Amniotic stem cell (primary cell): ENCODE results near the gene KIF26B.
"Not testable (repeated sequence)": the region's sequence is repeated elsewhere in the genome, so short reads cannot be mapped to it uniquely, and the experiment has no call there.

Experiments used
- DNase-seq: peaks from one replicate; lab custom pipeline; 2025; lab: John Stamatoyannopoulos, UW

The KIF26B gene

DNA sequence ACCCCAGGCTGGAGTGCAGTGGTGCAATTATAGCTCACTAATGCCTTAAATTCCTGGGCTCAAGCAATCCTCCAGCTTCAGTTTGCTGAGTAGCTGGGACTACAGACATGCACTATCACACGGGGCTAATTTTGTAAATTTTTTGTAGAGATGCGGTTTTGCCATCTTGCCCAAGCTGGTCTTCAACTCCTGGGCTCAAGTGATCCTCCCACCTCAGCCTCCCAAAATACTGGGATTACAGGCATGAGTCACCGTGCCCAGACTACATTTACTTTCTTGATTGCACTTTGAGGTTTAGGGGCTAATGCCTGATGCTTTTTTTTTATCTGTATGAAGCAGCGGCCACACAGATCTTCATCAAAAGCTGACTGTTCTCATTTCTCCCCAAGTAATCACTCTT, 124.6 kb downstream of the KIF26B start:
- DNase-seq, result no peak

DNA sequence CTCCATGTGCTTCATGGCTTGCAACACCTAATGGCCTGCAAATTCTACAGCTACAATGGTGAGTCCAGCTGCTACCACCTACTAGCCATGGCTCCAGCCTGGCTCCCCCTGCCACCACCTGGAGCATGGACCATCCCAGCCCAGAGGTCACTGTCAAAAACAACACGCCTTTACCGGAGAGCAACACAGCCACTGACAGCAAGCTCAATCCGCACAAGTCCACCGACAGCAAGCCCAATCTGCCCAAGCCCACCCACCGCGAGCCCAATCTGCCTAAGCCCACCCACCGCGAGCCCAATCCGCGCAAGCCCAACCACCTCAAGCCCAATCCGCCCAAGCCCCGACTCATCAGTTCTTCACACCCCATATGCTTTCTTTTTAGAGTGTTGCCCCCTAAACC, 128.2 kb downstream of the KIF26B start:
- DNase-seq, result no peak

DNA sequence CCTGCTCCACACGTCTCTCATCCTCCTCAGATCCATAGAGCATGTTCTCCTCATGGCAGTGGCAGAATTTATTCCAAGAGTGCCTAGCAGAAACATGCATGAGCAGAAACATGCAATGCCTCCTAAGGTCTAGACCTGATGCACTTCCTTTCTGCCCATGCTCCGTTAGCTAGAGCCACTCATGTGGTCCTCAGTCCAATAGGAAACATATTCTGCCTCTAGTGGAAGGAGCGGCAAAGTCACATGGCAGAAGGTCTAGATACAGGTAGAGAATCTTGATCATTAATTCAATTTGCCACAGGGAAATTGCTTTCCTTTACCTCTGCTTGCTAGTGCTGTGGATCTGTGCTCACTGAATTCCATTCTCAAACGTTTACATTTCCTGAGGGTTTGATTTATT, 130.4 kb downstream of the KIF26B start:
- DNase-seq, result no peak

DNA sequence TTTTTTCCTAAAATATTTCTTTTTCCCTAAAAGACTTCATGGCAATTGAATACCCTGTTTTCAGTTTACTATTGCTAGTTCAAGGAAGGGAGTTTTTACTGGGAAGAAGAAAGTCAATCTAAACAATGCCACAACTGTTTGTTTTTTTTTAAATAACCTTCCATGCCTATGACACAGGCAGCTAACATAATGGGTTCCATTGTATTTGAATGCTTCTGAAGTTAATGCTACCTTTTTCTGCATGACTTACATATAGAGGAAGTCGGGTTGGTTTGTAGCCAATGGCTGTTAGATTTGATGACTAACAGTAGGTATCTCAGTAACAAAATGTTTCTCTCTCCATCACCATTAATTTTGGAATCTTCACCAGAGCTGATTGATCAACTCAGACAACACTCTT, 134.0 kb downstream of the KIF26B start:
- DNase-seq, result no peak

DNA sequence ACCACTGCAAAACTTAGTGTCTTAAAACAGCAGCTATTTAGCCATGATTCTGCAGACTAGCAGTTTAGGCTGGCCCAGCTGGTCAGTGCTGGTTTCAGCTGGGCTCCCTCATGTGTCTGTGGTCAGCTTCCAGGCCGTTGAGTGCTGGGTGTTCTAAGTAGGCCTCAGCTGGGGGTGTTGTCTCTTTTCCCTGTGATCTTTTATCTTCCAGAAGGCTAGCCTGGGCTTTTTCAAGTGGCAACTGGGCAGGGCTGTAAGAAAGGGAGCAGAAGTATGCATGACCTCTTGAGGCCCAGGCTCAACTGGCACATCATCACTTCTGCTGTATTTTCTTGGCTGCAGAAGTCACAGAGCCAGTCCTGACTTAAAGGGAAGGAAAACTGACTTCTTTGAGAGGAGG, 136.1 kb downstream of the KIF26B start:
- DNase-seq, result no peak

DNA sequence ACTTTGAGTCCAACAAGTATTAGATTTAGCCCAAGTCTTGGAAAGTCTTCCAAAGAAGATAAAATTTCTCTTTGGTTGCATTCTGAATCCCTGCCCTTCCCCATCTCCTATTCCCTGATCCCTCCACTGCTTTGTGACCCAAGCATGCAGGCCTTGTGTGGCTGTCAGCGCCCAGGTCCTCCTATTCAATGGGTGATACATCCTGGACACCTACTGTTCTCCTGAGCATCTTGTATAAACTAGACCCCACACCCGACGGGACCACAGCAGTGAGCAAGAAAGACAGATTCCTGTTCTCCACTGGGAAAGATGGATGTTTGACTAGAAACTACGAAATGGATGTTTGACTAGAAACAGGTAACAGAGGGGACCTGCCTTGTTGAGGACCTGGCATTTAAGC, 136.6 kb downstream of the KIF26B start:
- no peak for DNase-seq

DNA sequence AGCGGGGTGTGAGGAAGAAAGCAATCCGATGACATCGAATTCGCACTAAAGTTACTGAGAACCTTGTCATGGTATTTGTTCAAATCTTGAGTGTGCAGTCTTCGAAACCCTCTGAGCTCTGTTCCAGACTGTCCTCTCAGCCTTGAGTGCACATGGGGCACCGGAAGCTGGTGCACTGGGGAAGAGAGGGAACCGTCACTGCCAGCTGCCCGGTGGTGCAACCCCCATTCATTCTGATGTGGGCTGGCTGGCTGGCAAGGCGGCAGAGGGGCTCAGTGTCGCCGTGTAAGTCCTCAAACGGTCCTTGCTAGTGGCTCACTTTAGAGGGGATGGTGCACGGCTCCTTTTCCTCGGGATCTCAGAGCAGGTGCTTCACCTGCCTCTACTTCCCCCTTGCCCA, 137.4 kb downstream of the KIF26B start:
- no peak for DNase-seq

DNA sequence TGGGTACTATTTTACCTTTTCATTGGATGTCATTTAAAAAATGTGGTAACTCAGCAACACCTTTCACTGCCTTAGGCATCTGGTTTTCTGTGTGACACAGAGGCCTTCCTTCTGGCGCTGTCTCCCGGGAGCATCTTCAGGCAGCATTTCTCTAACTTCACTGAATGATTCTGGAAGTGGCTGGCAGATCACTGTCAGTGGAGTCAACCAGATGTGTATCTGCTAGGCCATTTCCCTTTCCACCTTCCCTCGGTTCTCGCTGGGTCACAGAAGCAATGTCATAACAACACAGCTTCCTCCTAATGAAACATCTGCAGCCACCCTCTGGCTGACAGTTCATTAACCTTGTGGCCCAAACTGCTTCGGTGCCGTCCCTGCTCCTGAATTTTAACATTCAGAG, 137.8 kb downstream of the KIF26B start:
- DNase-seq, result no peak

DNA sequence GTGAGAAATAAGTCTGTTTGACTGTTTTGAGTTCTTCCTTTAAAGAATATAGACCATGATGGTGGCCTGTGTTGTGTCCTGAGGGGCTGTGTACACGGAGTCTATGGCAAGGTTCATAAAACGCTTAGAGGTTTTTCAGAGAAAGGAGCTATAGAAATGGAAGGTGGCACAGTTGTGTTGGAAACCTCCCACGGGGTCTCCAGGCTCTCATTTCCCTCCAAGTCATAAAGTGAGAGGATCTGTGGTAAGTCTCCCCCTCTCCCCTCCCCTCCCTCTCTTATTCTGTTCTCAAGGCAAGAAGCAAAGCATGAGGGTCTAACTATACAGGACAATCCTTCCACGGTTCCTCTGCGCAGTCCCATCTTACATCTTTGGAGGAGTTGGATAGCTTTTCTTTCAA, 139.2 kb downstream of the KIF26B start:
- DNase-seq, result no peak

DNA sequence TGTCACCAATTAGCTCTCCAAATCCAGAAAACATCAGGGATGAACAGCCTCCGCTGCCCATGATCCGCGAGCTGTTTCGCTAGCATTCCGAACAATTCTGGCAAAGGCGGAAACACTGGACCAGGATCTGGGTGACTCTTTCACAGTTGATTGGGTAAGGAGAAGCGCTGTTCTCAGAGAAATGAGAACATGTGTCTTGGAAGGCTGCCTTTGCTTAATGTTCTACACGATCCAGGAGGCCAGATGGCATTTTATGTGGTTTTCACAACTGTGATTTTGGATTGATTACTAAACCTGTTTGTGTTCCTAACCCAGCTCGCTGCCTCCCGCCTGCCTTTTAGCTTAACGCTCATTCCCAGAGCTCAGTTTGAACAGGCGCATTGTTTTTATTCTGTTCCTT, 144.0 kb downstream of the KIF26B start:
- no peak for DNase-seq

DNA sequence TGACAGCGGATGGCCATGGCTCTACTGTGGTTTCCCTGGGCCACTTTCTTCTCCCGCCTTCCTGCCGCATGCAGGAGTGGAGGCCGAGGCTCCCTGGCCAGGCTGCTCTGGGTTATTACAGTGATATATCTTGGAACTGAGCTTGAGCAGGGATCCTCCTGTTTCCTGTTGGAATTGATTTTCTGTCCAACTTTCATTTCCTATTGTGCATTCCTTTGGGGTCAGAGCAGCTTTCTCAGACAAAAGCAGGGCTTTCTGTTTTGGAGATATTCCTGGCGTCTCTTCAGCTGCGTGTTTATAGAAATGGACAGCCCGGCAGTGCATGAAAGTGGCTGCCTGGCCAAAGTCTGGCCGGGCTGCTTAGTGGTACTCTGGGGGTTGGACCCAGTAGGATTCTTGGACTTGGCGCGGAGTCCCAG, 146.4 kb downstream of the KIF26B start:
- DNase-seq, result peak; percentile 30

DNA sequence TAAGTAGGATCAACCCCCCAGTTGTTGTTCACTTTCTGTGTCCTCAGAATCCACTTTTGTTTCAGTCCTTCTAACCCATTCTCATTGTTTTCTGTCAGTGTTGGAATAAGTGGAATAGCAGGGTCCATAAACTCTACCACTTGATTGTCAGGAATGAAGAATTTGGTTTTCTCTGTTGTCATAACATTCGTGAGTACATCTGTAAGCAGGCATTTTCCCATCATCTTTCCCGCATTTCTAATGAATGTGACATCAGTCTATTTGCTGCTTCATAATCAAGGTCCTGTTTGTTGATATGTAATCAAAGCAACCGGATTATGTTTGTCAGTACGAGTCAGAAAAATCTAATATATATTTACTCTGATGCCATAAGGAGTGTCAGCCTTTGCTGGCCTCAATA, 147.1 kb downstream of the KIF26B start:
- DNase-seq, result no peak

DNA sequence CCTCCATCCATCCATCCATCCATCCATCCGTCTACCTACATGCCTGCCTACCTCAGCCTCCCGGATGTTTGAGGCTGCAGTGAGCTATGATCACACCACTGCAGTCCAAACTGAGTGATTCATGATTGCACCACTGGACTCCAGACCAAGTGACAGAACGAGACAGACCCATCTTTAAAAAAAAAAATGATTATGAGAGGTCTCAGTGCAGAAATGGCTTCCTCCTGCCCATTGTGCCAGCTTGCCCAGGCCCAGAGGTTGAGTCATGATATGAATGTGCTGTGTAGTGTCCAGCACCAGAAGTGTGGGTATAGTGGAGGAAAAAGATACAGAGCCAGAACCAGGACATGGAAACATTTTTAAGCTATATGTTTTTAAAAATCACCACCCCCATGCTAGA, 149.9 kb downstream of the KIF26B start:
- DNase-seq, result no peak

DNA sequence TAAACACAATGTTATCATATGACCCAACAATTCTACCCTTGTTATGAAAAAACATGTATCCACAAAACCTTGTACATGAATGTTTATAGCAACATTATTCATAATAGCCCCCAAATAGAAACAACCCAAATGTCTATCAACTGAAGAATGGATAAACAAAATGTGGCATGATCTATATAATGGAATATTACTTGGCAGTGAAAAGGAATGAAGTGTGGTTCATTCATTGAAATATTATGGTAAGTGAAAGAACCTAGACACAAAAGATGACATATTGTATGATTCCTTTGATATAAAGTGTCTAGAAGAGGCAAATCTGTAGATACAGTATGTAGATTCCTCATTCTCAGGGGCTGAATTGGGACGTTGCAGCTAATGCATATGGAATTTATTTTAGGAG, 151.2 kb downstream of the KIF26B start:
- DNase-seq, result no peak

DNA sequence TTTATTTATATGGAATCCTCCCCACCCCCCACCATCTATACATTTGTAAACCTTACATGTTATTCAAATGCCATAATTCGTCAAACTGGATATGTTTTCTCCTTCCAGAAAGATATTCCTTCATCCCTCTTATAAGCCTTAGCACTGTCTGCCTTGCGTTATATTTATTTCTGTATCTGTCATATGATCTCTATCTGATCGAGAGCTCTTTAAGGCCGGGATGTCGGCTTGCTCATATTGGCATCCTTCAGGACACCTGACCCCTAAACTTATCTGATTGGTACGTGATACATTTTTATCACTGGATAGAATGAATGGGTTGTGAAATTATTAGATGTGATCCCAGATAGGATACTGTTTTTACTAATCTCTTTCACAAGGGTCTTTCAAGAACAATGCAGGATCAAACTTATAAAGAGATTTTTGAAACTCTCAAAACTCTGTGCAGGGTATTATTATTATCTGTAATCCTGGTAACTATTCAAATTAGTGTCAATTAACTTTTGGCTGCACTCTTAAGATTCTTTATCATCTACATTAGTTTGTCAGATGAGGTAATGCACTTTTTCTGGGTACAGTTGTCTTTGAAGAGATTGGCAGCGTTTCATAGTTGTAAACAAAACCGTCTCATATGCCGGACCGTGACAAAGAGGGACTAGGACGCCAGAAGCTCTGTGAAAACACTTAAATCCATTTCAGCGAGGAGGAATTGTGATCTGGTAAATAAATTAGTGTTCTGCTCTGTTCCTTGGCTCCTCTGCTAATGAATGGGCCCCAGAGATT, 152.0 kb downstream of the KIF26B start:
- DNase-seq, result no peak

DNA sequence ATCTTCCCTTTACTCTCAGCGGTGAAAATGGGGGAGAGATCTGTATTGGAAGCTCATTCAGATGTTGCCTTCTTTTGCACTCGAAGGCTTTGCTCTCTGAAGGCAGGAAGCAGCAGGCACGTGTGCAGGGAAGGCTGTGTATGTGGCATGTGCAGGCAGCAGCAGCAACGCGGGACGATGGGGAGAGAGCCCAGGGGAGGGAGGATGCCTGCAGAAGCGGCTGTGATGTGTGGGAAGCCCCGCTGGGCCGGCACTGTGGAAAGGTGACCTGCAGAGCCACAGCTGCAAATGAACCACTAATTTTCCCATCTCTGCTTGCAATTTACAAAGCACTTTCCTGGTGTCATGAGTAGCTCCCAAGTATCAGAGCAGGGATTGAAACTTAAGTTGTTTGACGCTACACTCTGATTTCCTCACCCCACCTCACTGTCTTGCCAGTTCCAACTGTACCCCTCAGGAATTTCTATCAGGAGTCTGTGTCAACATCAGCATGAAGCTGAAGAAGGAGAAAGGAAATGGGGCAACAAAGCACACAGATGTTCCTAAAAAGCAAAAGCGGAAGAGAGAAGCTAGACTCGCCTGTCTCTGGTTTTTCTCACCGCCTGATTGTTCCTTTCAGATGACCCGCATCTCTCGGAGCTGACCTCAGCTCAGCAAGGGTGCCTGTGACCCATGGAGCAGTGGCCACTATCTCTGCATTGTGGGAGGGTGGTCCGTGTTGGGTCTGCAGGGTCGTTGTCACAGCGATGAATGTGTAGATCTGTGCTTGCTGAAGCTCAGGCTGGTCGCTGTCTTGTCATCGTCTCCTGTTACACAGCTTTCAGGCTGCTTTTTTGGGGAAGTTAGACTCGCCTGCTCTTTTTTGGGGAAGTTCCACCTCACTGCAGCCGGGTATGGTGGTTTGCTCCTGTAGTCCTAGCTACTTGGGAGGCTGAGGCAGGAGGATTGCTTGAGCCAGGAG, 156.1 kb downstream of the KIF26B start:
- DNase-seq, result no peak

DNA sequence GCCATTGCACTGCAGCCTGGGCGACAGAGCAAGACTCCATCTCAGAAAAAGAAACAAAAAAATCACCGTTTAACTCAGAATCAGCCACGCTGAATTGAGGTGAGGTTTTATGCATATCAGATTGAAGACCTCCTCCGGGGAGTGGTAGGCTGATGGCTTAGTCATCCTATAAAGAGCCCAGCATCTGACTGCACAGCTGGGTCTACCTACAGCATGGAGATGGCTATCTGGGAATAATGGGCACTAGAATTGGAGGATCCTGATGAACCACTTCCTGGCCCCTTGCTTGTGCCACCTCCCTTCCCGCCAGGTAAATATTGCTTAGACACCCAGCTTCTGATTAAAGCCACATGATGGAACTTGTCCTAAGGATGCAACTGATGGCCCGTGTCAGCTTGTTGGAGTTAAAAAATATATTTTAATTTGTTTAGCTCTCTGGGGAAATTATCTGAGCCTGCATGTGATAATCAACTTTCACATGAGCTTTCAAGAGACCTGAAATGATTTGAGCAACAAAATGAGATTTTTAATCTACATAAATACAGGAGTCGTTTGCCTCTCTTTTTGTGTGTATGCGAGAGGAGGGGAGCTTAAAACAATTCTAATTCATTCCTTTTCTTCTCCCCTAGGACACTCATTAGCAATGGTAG, 157.2 kb downstream of the KIF26B start:
- DNase-seq, result no peak

DNA sequence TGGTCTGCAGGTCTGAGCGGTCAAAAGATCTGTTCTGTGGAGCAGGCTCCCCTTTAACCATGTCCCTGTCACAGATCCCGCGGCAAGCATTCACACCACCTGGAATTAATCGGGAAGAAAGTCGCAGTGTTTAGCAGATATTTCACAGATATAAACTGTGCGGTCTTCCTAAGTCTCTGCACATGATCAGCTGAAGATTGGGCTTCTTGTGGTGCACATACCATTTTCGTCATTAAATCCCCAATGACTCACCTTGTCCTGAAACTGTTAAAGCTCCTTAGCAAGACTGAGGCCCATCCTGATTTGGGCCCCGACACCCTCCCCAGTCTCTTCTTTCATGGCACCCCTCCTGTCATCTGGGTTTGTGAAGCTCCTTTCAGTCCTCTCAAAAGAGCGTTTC, 158.8 kb downstream of the KIF26B start:
- DNase-seq, result no peak

DNA sequence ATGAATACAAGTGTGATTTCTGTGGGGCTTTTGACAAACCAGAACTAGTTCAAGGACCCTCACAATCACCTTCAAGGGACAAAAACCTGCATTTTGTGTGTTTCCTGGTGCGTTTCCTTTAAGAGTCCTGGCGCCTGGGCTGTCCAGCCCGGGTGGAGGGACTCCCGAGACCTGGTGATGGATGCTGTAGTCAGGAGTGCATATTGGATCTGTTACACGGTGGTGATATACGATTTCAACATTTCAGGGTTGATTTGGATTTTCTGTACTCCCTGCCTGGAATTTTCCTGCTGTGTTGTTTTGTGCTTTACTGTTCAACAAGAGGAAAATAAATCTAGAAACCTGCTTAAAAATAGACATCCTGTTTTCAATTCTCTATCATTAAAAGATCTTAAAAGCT, 162.0 kb downstream of the KIF26B start:
- no peak for DNase-seq

DNA sequence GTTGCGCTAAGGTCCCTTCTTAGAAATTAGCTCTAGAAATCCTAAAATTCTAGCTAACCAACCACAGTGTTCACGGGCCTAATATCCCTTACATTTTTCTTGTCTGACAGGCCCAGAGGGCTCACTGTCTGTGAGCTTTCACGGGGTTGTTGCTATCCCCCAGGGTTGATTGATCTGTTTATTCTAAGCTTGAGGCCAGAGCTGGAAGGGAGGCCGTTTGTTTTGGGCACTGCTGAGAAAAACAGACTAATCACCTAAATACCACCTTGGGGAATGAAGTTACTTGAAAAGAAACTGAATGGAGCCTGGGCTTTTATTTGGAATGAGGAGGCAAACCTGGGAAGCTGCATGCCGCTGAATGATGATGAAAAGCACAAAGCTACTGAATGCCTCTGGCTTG, 162.4 kb downstream of the KIF26B start:
- DNase-seq, result no peak

DNA sequence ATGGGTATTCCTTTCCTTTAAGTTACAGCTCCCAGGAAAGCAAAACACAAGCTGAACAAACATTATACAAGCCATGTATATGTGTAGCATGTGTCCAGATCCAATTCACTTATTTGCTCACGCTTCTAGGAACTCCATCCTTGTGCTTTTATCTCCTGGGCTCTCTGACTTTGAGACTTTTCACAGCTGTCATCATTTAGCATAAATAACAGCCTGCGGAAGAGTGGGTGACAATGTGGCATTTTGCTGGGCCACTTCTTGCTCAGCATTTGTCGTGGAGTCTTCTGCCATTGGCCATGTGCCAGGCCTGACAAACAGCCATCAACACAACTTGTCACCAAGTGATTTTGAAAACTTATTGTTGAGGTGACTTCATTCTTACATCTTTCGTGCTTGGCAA, 164.3 kb downstream of the KIF26B start:
- DNase-seq, result no peak

DNA sequence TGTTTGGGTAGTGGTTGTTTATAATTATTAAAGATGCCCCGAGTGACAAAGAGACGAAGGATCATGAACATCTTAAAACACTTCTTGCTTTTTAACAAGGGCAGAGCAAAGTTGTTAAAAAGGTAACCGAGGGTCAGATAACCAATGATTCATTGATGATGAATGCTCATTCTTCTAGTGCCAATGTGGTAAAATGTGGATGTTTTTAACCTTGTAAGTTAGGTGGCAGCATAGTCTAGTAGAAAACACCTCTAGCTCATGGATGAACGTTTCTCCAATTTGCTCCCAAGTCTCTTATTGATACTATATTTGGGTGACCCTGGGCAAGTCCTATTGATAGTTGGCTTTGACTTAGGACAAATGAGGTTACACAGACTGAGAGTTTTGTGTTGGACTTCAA, 167.9 kb downstream of the KIF26B start:
- DNase-seq, result no peak

DNA sequence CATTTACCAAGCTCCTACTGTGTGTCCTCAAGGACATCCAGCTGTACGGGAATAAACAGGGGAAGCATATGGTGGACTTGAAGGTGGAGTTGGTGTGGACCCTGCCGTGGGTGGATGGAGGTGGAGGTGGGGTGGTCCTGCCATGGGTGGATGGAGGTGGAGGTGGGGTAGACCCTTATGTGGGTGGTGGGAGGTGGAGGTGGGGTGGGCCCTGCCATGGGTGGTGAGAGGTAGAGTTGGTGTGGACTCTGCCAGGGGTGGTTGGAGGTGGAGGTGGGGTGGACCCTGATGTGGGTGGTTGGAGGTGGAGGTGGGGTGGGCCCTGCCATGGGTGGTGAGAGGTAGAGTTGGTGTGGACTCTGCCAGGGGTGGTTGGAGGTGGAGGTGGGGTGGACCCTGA, 169.0 kb downstream of the KIF26B start:
- DNase-seq, result not testable (repeated sequence)
